Spleen (tissue), 7 donors: ENCODE measurements around the gene TRIM33.

Source experiments
- CTCF ChIP-seq, 11 experiments: fragments of 200-600 bp in 7 of 11; fragments of 450-650 bp in 4 of 11; sonication (generic) in 4 of 11; IDR thresholded peaks in 8 of 11; conservative IDR thresholded peaks in 3 of 11; 1 replicate in 7 of 11; 2 replicates in 4 of 11; pipeline versions ENCODE4 v1.4.0 to v1.8.0; 2016 to 2021; ENCODE audit warnings: antibody characterized with exemption in 11 of 11, inconsistent platforms in 4 of 11, mild to moderate bottlenecking in 1 of 11
- POLR2A ChIP-seq, 3 donors: fragments of 450-650 bp; IDR thresholded peaks; one replicate each; pipeline ENCODE4 v1.5.1; 2017; ENCODE audit warnings: antibody characterized with exemption in 3 of 3, mild to moderate bottlenecking in 1 of 3
- POLR2AphosphoS5 ChIP-seq, 3 donors: sonication (generic); formaldehyde crosslinking; IDR thresholded peaks; one replicate each; pipeline ENCODE4 v1.5.1; 2017; ENCODE audit warnings: antibody characterized with exemption in 3 of 3
- donor health status: DM: no; HTN: no; CAD: no; lungs with moderate emphysema.
- donor health status: DM: no; HTN: no; CAD: no.
- donor health status: DM: no; HTN: no; CAD: no.

- TF ChIP-seq CTCF (IDR thresholded peaks at IDR 0.05 in 8 of 11, conservative IDR thresholded peaks at IDR 0.05 in 3 of 11): no peak
- TF ChIP-seq POLR2AphosphoS5 (IDR thresholded peaks at IDR 0.05): no peak
- no peak for TF ChIP-seq POLR2A (IDR thresholded peaks at IDR 0.05)
Observed at GRCh38 chr1:114550336-114550735, 39.3 kb upstream of the TRIM33 start.
